Nephron (organoid): ENCODE results near the gene CDCA4.

Experiments used
- H3K27ac Mint-ChIP-seq, 3 experiments: 2 replicates each; pipeline ENCODE4 v1.8.0; 2020; ENCODE audit warnings: mixed read lengths in 3 of 3, mild to moderate bottlenecking in 2 of 3, moderate library complexity in 1 of 3
- H3K27me3 Mint-ChIP-seq: 2 replicates; pipeline ENCODE4 v1.8.0; 2021; ENCODE audit warnings: low read depth, mild to moderate bottlenecking, moderate library complexity, mixed read lengths
- H3K36me3 Mint-ChIP-seq: 2 replicates; pipeline ENCODE4 v1.8.0; 2020; ENCODE audit warnings: low read depth, mixed read lengths
- H3K4me1 Mint-ChIP-seq: 2 replicates; pipeline ENCODE4 v1.8.0; 2020; ENCODE audit warnings: mixed read lengths
- H3K4me3 Mint-ChIP-seq, 3 experiments: 2 replicates each; pipeline ENCODE4 v1.8.0; 2020; ENCODE audit warnings: mild to moderate bottlenecking in 3 of 3, mixed read lengths in 3 of 3, moderate library complexity in 2 of 3
- H3K9me3 Mint-ChIP-seq: 2 replicates; pipeline ENCODE4 v1.8.0; 2020; ENCODE audit warnings: mixed read lengths
- TF ChIP-seq, protein P1 (sequence below), 3 experiments: fragments of 200-600 bp; sonication (generic); IDR thresholded peaks; one replicate each; pipeline ENCODE4 v1.5.0; 2021; ENCODE audit warnings: antibody characterized with exemption in 3 of 3; ENCODE audit not compliant: unreplicated experiment in 3 of 3

The CDCA4 gene

DNA sequence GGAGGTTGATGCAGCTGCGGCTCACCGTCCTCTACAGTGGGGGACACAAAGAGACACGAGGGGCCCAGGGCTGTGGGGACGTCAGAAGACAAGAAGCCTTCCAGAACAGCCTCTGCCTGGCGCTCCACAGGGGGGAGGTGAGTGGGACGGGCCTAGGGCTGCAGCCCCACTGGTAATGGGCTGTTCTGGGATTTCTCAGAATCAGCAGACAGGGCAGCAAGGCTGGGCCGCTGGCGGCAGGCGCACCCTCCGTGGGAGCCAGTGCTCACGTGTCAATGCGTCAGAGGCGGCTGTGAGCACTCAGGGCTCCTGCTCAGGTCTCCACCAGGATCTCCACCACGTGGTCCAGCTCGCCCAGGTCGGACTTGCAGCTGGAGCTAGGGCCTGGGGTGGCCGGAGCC is 10.0 kb downstream of the CDCA4 start:
- Mint-ChIP-seq H3K36me3 (peaks cover 12% of the 10 kb centered on the region), H3K4me1 (peaks cover 46% of the 10 kb centered on the region), H3K9me3 (no peaks in the 10 kb centered on the region), H3K27ac (no peak overlapping the region), H3K27me3 (no peaks in the 10 kb centered on the region), H3K4me3 (no peak overlapping the region)
- TF ChIP-seq, protein P1, sequence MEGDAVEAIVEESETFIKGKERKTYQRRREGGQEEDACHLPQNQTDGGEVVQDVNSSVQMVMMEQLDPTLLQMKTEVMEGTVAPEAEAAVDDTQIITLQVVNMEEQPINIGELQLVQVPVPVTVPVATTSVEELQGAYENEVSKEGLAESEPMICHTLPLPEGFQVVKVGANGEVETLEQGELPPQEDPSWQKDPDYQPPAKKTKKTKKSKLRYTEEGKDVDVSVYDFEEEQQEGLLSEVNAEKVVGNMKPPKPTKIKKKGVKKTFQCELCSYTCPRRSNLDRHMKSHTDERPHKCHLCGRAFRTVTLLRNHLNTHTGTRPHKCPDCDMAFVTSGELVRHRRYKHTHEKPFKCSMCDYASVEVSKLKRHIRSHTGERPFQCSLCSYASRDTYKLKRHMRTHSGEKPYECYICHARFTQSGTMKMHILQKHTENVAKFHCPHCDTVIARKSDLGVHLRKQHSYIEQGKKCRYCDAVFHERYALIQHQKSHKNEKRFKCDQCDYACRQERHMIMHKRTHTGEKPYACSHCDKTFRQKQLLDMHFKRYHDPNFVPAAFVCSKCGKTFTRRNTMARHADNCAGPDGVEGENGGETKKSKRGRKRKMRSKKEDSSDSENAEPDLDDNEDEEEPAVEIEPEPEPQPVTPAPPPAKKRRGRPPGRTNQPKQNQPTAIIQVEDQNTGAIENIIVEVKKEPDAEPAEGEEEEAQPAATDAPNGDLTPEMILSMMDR (IDR thresholded peaks at IDR 0.05; ENCODE audit: unreplicated experiment in 3 of 3): no peak

DNA sequence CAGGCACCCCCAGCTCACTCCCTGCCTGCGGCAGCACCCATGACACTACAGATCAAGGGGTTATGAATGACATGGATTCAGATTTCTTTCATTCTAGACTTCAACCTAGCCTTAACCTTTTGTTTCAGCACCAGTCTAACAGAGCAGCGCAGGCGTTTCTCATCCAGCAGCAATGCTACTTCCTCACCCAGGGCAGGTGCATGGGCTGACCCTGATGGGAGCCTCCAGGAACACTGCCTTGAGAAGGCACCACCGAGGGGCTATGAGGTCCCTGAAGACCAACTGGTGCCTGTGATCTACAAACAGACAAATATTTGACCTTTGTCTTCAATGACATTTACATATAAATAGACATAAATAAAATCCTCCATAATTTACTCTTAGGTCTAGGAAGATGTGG is 10.8 kb downstream of the CDCA4 start:
- Mint-ChIP-seq H3K27ac (no peak overlapping the region), H3K4me1 (peaks cover 40% of the 10 kb centered on the region), H3K27me3 (no peaks in the 10 kb centered on the region), H3K9me3 (no peaks in the 10 kb centered on the region), H3K4me3 (no peak overlapping the region), H3K36me3 (peaks cover 12% of the 10 kb centered on the region)
- TF ChIP-seq, protein P1 (IDR thresholded peaks at IDR 0.05; ENCODE audit: unreplicated experiment in 3 of 3): no peak

DNA sequence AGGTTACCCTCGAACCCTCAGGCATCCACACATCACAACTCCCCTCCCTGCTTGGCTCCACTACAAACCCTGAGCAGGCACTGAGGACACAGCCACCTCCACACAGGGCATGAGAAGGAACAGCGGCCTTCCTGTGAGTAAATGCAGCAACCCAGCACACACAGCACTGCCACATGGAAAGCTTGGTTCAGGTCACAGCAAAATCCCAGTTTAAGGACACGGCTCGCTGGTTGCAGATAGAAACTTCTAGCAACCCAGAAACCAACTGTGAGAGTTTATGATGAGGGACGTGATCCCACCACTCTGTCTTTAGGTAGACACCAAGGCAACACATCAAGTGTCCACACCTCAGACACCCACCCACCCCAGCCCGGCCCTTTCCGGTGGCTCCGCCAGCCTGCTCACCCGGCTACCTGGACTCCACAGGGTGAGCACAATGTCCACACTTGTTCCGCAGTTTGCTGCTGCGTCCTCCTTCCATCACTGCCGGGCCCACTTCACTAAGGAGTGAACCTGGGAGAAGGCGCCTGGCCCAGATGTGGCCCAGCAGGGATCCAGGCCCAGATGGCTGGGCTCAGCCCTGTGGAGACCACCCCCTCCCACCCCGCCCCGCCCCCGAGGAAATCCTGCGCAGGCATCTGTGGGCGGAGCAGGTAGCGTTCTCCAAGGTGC is 13.2 kb downstream of the CDCA4 start:
- H3K36me3 Mint-ChIP-seq: peaks cover 12% of the 10 kb centered on the region
- no peak overlapping the region for H3K4me3 Mint-ChIP-seq
- TF ChIP-seq, protein P1 (IDR thresholded peaks at IDR 0.05; ENCODE audit: unreplicated experiment in 3 of 3): no peak
- no peak overlapping the region for H3K27ac Mint-ChIP-seq
- H3K27me3 Mint-ChIP-seq: no peaks in the 10 kb centered on the region
- no peaks in the 10 kb centered on the region for H3K9me3 Mint-ChIP-seq
- H3K4me1 Mint-ChIP-seq: peaks cover 17% of the 10 kb centered on the region

DNA sequence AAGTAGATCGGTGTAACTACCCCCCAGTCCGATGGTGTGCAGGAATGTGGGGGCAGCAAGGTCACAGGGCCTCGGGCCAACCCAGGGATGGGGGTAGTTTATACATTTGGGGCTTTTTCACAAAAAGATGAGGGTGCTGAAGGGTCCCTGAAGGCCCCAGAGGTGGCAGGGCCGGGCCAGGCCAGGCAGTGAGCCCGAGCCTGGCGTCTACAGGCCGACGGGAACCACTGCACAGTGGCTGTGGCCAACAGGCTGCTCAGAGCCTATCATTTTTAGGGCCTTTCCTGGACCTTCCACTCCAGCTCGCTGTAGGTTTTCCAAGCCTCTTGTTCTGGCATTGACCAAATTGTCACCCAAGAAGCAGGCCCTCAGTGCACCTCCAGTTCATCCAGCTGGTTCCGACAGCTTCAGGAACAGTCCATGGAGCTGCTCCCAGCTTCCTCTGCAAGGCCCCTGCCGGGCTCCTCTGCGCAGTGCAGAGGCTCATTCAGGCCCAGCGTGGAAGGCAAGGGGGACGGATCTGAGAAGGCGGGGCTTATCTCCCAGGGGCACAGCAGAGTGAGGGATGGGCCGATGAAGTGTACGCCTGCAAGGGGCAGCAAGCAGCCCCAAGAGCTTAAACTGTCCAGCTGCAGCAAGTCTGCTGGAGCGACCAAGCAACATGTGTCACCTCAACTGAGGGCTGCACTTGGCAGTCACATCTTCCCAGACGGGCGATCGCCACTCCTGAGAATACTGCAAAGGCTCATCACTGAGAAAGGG is 13.9 kb downstream of the CDCA4 start:
- peaks cover 12% of the 10 kb centered on the region for H3K36me3 Mint-ChIP-seq
- no peak overlapping the region for H3K27ac Mint-ChIP-seq
- peaks cover 12% of the 10 kb centered on the region for H3K4me1 Mint-ChIP-seq
- no peaks in the 10 kb centered on the region for H3K27me3 Mint-ChIP-seq
- TF ChIP-seq, protein P1 (IDR thresholded peaks at IDR 0.05; ENCODE audit: unreplicated experiment in 3 of 3): no peak
- no peaks in the 10 kb centered on the region for H3K9me3 Mint-ChIP-seq
- H3K4me3 Mint-ChIP-seq: no peak overlapping the region

DNA sequence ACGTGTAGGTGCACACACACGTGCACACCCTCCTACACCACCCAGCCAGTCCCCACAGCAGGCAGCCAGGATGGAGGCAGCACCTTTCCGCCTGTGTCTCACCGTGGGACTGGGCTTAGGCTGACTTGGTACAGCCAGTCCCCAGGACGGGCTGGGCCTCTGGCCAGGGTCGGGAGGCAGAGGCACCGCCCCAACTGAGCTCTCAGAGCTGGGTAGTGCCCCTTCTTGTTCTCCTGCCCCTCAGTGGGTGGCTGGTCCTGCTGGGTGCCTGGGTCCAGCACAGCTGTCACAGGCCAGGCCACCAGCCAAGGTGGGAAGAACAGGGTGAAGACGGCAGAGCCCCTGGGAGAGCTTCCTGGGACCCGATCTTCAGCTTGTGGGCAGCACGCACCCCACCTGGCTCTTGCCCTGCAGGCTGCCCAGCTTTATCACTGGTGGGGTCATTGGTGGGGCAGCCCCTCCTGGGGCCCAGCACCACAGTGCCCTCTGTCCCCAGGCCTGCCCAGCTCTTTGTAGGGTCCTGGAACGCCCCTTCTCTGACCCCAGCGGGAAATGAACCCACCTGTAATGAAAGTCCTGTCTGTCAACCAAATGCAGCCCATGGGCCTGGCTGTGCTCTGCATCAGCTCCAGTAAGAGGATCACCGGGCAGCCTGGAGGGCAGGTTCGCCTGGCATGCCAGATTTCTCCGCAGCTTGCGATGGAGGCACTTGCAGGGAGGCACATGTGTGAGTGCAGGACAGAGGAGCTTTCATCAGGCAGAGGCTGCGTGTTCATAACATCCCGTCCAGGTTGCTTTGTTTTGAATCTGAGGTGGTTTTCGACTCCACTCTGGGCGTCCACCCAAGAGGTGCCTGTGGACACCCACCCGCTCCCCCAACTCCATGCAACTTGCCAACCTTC is 14.7 kb downstream of the CDCA4 start:
- Mint-ChIP-seq H3K4me3 (no peak overlapping the region), H3K27me3 (no peaks in the 10 kb centered on the region), H3K9me3 (no peaks in the 10 kb centered on the region), H3K4me1 (peaks cover 8% of the 10 kb centered on the region), H3K27ac (no peak overlapping the region), H3K36me3 (peaks cover 12% of the 10 kb centered on the region)
- TF ChIP-seq, protein P1 (IDR thresholded peaks at IDR 0.05; ENCODE audit: unreplicated experiment in 3 of 3): no peak
